B cell (primary cell): ENCODE data around the gene CENPF.

Experiments
- CTCF ChIP-seq: fragments of 200-600 bp; IDR thresholded peaks from one replicate; pipeline ENCODE4 v1.8.0; 2022; ENCODE audit warnings: antibody characterized with exemption, mild to moderate bottlenecking
- EZH2 ChIP-seq: IDR thresholded peaks from 2 replicates; pipeline ENCODE4 v1.6.1; 2012; ENCODE audit warnings: borderline replicate concordance, low read depth, mild to moderate bottlenecking, moderate library complexity, low read length; ENCODE audit not compliant: insufficient read depth, poor library complexity, severe bottlenecking

DNA sequence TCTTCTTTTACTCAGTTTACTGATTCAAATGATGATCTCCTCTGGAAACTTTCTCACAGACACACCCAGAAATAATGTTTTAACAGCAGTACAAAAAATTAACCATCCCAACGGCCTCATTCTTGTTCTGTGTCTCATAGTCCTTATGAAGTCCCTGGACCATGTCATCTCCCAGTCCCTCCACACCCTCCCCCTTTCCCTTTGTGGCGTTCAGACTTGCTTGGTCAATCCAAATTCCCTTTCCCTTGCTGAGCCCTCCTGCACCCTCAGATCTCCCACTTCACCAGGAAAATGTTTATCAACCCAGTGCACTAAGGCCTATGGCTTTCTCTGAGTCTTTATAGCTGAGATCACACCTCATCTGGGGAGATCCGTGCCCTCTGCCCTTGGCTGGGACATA, 85.9 kb downstream of the CENPF start:
- TF ChIP-seq CTCF (no peak), EZH2 (no peak)
